ENCODE measurements around the gene CEP164. TPM values are rescaled to one million over a fixed set of nuclear protein-coding genes. Genes with fewer than 3 reads are reported as not detected.

The CEP164 gene
- total RNA-seq, 1 donor from 2014 or later = 25.8 TPM

DNA sequence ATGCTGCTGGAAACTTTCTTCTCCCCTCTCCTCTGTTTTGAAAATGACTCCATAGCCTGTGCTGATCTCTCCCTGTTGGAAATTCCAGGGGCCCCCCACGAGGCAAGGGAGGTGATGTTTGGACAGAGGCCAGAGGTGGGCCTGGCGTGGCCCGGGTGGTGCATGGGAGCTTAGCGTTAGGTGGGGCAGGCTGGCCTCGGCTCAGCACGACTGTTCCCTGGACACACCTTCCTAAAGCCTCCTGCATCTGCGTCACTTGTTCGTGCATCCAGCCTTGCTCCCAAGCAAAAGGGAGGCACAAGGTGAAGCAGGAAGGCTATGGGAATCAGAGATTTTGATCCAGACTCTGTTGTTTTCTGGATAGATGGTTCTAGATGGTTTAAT, 135.2 kb downstream of the CEP164 start:
- DNase-seq = no peak

Other genes starting within 250 kb of the CEP164 start
- gene SIK3, start 229.4 kb upstream of the CEP164 start, total RNA-seq = 32.0 TPM
- gene PAFAH1B2, start 183.6 kb upstream of the CEP164 start, total RNA-seq = 88.1 TPM
- gene SIDT2, start 149.1 kb upstream of the CEP164 start, total RNA-seq = 24.7 TPM
- 119 TPM for gene TAGLN, start 128.5 kb upstream of the CEP164 start, total RNA-seq
- gene PCSK7, start 95.8 kb upstream of the CEP164 start, total RNA-seq = 42.2 TPM
- gene RNF214, start 95.2 kb upstream of the CEP164 start, total RNA-seq = 16.3 TPM
- gene BACE1-AS, start 36.5 kb upstream of the CEP164 start, total RNA-seq = 4.9 TPM
- 29.1 TPM for gene BACE1, start 11.6 kb upstream of the CEP164 start, total RNA-seq